ENCODE results near the gene CDH12.
"Not testable (repeated sequence)": the region's sequence is repeated elsewhere in the genome, so short reads cannot be mapped to it uniquely, and the experiment has no call there.

CDH12 gene

DNA sequence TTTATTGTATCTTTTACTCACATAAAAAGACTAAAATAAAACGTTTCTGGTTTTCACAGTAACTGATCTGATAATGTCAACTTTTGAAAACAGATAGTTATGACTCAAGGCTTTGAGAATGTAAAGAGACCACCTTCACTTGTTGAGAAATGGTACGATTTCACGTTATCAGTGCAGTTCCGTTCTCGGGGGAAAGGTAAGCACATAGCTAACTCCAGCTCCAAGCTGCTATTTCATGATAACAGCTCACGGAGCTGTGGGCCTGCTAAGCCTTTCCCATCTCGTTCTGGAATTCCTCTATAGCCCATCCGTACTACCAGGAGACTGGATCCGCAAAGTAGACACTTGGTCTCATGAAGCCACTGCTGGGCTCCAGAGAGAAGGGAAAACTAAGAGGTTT lies 701.3 kb downstream of the CDH12 start:
- H3K27ac ChIP-seq (replicated peaks); DNase-seq (ENCODE audit: low read depth in 1 of 2, low spot score in 1 of 2): not testable (repeated sequence)

DNA sequence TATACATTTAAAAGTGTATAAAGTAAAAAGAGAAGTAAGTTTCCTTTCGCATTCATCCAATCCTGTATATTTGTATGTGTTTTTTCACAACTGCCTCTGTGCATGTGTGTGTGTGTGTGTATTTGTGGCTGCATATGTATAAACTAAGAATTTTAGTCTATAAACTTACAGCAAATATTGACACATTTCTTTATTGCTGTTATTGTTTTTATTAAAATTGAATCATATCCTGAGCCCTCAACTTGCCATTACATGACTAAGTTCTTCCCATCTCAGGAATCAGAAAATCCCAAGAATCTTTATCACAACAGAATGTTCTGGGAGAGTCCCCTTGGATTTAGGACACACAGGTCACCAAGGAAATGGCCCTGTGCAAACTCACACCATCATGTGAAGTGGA lies 712.7 kb downstream of the CDH12 start:
- not testable (repeated sequence) for H3K4me3 ChIP-seq (replicated peaks; ENCODE audit: insufficient read depth, low read length); DNase-seq (ENCODE audit: low read depth in 1 of 2, low spot score in 1 of 2); H3K27ac ChIP-seq (replicated peaks); H3K27me3 ChIP-seq (ENCODE audit: insufficient read depth, poor library complexity, severe bottlenecking)

More for the DNA sequence above, 701.3 kb downstream of the CDH12 start:
- H3K4me3 ChIP-seq (replicated peaks; ENCODE audit: insufficient read depth, low read length); H3K27me3 ChIP-seq (ENCODE audit: insufficient read depth, poor library complexity, severe bottlenecking): not testable (repeated sequence)

GRCh38 chr5:22139662-22140300 lies 713.4 kb downstream of the CDH12 start:
- H3K4me3 ChIP-seq (replicated peaks; ENCODE audit: insufficient read depth, low read length); H3K27me3 ChIP-seq (ENCODE audit: insufficient read depth, poor library complexity, severe bottlenecking); DNase-seq (ENCODE audit: low read depth in 1 of 2, low spot score in 1 of 2); H3K27ac ChIP-seq (replicated peaks): not testable (repeated sequence)

- TF ChIP-seq GABPA (IDR thresholded peaks at IDR 0.05; ENCODE audit: low read depth): no peak
- TF ChIP-seq, protein P1, sequence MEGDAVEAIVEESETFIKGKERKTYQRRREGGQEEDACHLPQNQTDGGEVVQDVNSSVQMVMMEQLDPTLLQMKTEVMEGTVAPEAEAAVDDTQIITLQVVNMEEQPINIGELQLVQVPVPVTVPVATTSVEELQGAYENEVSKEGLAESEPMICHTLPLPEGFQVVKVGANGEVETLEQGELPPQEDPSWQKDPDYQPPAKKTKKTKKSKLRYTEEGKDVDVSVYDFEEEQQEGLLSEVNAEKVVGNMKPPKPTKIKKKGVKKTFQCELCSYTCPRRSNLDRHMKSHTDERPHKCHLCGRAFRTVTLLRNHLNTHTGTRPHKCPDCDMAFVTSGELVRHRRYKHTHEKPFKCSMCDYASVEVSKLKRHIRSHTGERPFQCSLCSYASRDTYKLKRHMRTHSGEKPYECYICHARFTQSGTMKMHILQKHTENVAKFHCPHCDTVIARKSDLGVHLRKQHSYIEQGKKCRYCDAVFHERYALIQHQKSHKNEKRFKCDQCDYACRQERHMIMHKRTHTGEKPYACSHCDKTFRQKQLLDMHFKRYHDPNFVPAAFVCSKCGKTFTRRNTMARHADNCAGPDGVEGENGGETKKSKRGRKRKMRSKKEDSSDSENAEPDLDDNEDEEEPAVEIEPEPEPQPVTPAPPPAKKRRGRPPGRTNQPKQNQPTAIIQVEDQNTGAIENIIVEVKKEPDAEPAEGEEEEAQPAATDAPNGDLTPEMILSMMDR (IDR thresholded peaks at IDR 0.05; ENCODE audit: insufficient read depth, low read length): no peak
- TF ChIP-seq POLR2AphosphoS5 (IDR thresholded peaks at IDR 0.05; ENCODE audit: low read depth): no peak
- no peak for TF ChIP-seq SPI1 (IDR thresholded peaks at IDR 0.05; ENCODE audit: borderline replicate concordance, low read depth)
- TF ChIP-seq, protein P2, sequence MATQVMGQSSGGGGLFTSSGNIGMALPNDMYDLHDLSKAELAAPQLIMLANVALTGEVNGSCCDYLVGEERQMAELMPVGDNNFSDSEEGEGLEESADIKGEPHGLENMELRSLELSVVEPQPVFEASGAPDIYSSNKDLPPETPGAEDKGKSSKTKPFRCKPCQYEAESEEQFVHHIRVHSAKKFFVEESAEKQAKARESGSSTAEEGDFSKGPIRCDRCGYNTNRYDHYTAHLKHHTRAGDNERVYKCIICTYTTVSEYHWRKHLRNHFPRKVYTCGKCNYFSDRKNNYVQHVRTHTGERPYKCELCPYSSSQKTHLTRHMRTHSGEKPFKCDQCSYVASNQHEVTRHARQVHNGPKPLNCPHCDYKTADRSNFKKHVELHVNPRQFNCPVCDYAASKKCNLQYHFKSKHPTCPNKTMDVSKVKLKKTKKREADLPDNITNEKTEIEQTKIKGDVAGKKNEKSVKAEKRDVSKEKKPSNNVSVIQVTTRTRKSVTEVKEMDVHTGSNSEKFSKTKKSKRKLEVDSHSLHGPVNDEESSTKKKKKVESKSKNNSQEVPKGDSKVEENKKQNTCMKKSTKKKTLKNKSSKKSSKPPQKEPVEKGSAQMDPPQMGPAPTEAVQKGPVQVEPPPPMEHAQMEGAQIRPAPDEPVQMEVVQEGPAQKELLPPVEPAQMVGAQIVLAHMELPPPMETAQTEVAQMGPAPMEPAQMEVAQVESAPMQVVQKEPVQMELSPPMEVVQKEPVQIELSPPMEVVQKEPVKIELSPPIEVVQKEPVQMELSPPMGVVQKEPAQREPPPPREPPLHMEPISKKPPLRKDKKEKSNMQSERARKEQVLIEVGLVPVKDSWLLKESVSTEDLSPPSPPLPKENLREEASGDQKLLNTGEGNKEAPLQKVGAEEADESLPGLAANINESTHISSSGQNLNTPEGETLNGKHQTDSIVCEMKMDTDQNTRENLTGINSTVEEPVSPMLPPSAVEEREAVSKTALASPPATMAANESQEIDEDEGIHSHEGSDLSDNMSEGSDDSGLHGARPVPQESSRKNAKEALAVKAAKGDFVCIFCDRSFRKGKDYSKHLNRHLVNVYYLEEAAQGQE (IDR thresholded peaks at IDR 0.05; ENCODE audit: insufficient replicate concordance, low read depth): no peak
- Histone ChIP-seq H3K27me3 (ENCODE audit: insufficient read depth, poor library complexity, severe bottlenecking) (no peaks in the 10 kb centered on the region), H3K4me3 (replicated peaks; ENCODE audit: insufficient read depth, low read length) (no peak overlapping the region), H3K27ac (replicated peaks) (no peak overlapping the region)
- no peak for DNase-seq (ENCODE audit: low read depth in 1 of 2, low spot score in 1 of 2)
Observed at GRCh38 chr5:22111320-22111719, 741.8 kb downstream of the CDH12 start.

GRCh38 chr5:22109315-22109714 lies 743.8 kb downstream of the CDH12 start:
- no peak for TF ChIP-seq GABPA (IDR thresholded peaks at IDR 0.05; ENCODE audit: low read depth)
- no peak for TF ChIP-seq SPI1 (IDR thresholded peaks at IDR 0.05; ENCODE audit: borderline replicate concordance, low read depth)
- TF ChIP-seq, protein P2 (IDR thresholded peaks at IDR 0.05; ENCODE audit: insufficient replicate concordance, low read depth): no peak
- TF ChIP-seq POLR2AphosphoS5 (IDR thresholded peaks at IDR 0.05; ENCODE audit: low read depth): no peak
- TF ChIP-seq, protein P1 (IDR thresholded peaks at IDR 0.05; ENCODE audit: insufficient read depth, low read length): no peak
- Histone ChIP-seq H3K27ac (replicated peaks) (no peak overlapping the region), H3K27me3 (ENCODE audit: insufficient read depth, poor library complexity, severe bottlenecking) (no peaks in the 10 kb centered on the region), H3K4me3 (replicated peaks; ENCODE audit: insufficient read depth, low read length) (no peak overlapping the region)
- DNase-seq (ENCODE audit: low read depth in 1 of 2, low spot score in 1 of 2): no peak
